ENCODE data around the gene UTS2. TPM values are rescaled to one million over a fixed set of nuclear protein-coding genes. Genes with fewer than 3 reads are reported as not detected.

Gene UTS2
- total and polyA plus RNA-seq, 9 donors: 0.04 to 0.55 TPM; not detected in 7

- Histone ChIP-seq H3K27ac (no peak overlapping the region), H3K36me3 (no peaks in the 10 kb centered on the region)
Measured at GRCh38 chr1:7813677-7814373, 39.0 kb downstream of the UTS2 start.

GRCh38 chr1:7811476-7811875 is 41.4 kb downstream of the UTS2 start:
- Histone ChIP-seq H3K27me3 (no peaks in the 10 kb centered on the region), H3K27ac (no peak overlapping the region), H3K4me1 (ENCODE audit: insufficient read depth) (no peaks in the 10 kb centered on the region), H3K36me3 (no peaks in the 10 kb centered on the region), H3K4me3 (no peak overlapping the region), H3K9me3 (no peaks in the 10 kb centered on the region)
- intact Hi-C loops (cut with DNase I): no loop called here
- TF ChIP-seq CTCF (IDR thresholded peaks at IDR 0.05) (no peak), POLR2A (IDR thresholded peaks at IDR 0.05) (no peak), EP300 (IDR thresholded peaks at IDR 0.05) (no peak)
- WGBS, 3 donors: 94 to 96% (median 96%) methylated on average over 6 of the region's 6 CpGs
- DNase-seq: no peak

More at GRCh38 chr1:7813677-7814373, 39.0 kb downstream of the UTS2 start:
- no peak overlapping the region for H3K4me3 ChIP-seq
- intact Hi-C loops (cut with DNase I): no loop called here
- 95 to 99% (median 96%) methylated on average over 3 of the region's 3 CpGs for WGBS, 3 donors
- no peak for DNase-seq
- H3K27me3 ChIP-seq: no peaks in the 10 kb centered on the region
- H3K4me1 ChIP-seq (ENCODE audit: insufficient read depth): no peaks in the 10 kb centered on the region
- no peaks in the 10 kb centered on the region for H3K9me3 ChIP-seq
- TF ChIP-seq POLR2A (IDR thresholded peaks at IDR 0.05): no peak

GRCh38 chr1:7810395-7810794 is 42.5 kb downstream of the UTS2 start:
- no peak overlapping the region for H3K27ac ChIP-seq
- no peak for TF ChIP-seq CTCF (IDR thresholded peaks at IDR 0.05)
- no peak for TF ChIP-seq EP300 (IDR thresholded peaks at IDR 0.05)
- TF ChIP-seq POLR2A (IDR thresholded peaks at IDR 0.05): no peak
- H3K4me3 ChIP-seq: no peak overlapping the region
- no peaks in the 10 kb centered on the region for H3K27me3 ChIP-seq
- no peaks in the 10 kb centered on the region for H3K36me3 ChIP-seq
- H3K9me3 ChIP-seq: no peaks in the 10 kb centered on the region
- no peaks in the 10 kb centered on the region for H3K4me1 ChIP-seq (ENCODE audit: insufficient read depth)
- no peak for DNase-seq
- WGBS, 3 donors: 90 to 93% (median 91%) methylated on average over 7 of the region's 7 CpGs
- intact Hi-C loops (cut with DNase I): no loop called here

- Histone ChIP-seq H3K27me3 (no peaks in the 10 kb centered on the region), H3K36me3 (no peaks in the 10 kb centered on the region), H3K4me1 (ENCODE audit: insufficient read depth) (no peaks in the 10 kb centered on the region), H3K9me3 (no peaks in the 10 kb centered on the region), H3K27ac (no peak overlapping the region), H3K4me3 (no peak overlapping the region)
- TF ChIP-seq CTCF (IDR thresholded peaks at IDR 0.05) (no peak), POLR2A (IDR thresholded peaks at IDR 0.05) (no peak), EP300 (IDR thresholded peaks at IDR 0.05) (no peak)
- no peak for DNase-seq
- intact Hi-C loops (cut with DNase I): no loop called here
- 92 to 95% (median 94%) methylated on average over 13 of the region's 13 CpGs for WGBS, 3 donors
Measured at GRCh38 chr1:7809742-7810141, 43.1 kb downstream of the UTS2 start.

- H3K4me1 ChIP-seq (ENCODE audit: insufficient read depth): no peaks in the 10 kb centered on the region
- intact Hi-C loops (cut with DNase I): no loop called here
- H3K4me3 ChIP-seq: no peak overlapping the region
- no peak for TF ChIP-seq EP300 (IDR thresholded peaks at IDR 0.05)
- no peak for TF ChIP-seq POLR2A (IDR thresholded peaks at IDR 0.05)
- TF ChIP-seq CTCF (IDR thresholded peaks at IDR 0.05): no peak
- no peaks in the 10 kb centered on the region for H3K27me3 ChIP-seq
- no peak overlapping the region for H3K27ac ChIP-seq
- H3K36me3 ChIP-seq: no peaks in the 10 kb centered on the region
- no peaks in the 10 kb centered on the region for H3K9me3 ChIP-seq
- WGBS, 3 donors: 12 to 31% (median 25%) methylated on average over 1 of the region's 1 CpG
- no peak for DNase-seq
Measured at GRCh38 chr1:7808253-7808844, 44.5 kb downstream of the UTS2 start.
